Hepatocyte (in vitro differentiated cells): Measurements from ENCODE around the gene PSG6. TPM values are rescaled to one million over a fixed set of nuclear protein-coding genes. Genes with fewer than 3 reads are reported as not detected.

Experiments
- polyA plus RNA-seq: library from polyadenylated mRNA; unstranded; fragments of >200 nt; fragmentation: Nextera tagmentation; extraction: Ambion mirVana; gene quantifications from 2 replicates; pipeline ENCODE4 v1.2.1, GENCODE V29; 2016
- total RNA-seq: library from RNA; depleted of rRNA; stranded (reverse); fragments of >200 nt; gene quantifications from 2 replicates; pipeline ENCODE4 v1.2.3, GENCODE V29; 2014

The PSG6 gene
- total and polyA plus RNA-seq, 2 experiments from 2014 or later = not detected

Other genes starting within 250 kb of the PSG6 start
- not detected in 2 replicates for gene PSG3, start 177.4 kb downstream of the PSG6 start, total RNA-seq
- gene PSG3, start 177.4 kb downstream of the PSG6 start, polyA plus RNA-seq = not detected in 2 replicates
- not detected in 2 replicates for gene PSG8, start 152.2 kb downstream of the PSG6 start, total RNA-seq
- gene PSG8, start 152.2 kb downstream of the PSG6 start, polyA plus RNA-seq = not detected in 2 replicates
- 0.07 TPM in 1 of 2 replicates, not detected in the other for gene PSG1, start 38.2 kb downstream of the PSG6 start, total RNA-seq
- not detected in 2 replicates for gene PSG1, start 38.2 kb downstream of the PSG6 start, polyA plus RNA-seq
- gene PSG7, start 19.3 kb upstream of the PSG6 start, total RNA-seq = not detected in 2 replicates
- gene PSG7, start 19.3 kb upstream of the PSG6 start, polyA plus RNA-seq = not detected in 2 replicates
- not detected in 2 replicates for gene PSG11, start 108.6 kb upstream of the PSG6 start, total RNA-seq
- gene PSG11, start 108.6 kb upstream of the PSG6 start, polyA plus RNA-seq = not detected in 2 replicates
- gene PSG2, start 164.8 kb upstream of the PSG6 start, total RNA-seq = not detected in 2 replicates
- not detected in 2 replicates for gene PSG2, start 164.8 kb upstream of the PSG6 start, polyA plus RNA-seq